Keratinocyte (primary cell): ENCODE data around the gene NFATC2. TPM values are rescaled to one million over a fixed set of nuclear protein-coding genes. Genes with fewer than 3 reads are reported as not detected.

Source experiments
- DNase-seq: peaks from one replicate; pipeline ENCODE4 v3.0.0-alpha.2; 2011; ENCODE audit warnings: low read depth, missing footprints, low spot score
- FAIRE-seq: peaks from 2 replicates; lab custom pipeline; 2011; peaks lifted over from hg19 to GRCh38; lab: Jason Lieb, UNC
- H2AFZ ChIP-seq: 2 replicates; pipeline ENCODE4 v1.6.0; 2012; ENCODE audit warnings: low read length, control low read depth, inconsistent platforms; ENCODE audit not compliant: control insufficient read depth
- H3K27ac ChIP-seq: 2 replicates; pipeline ENCODE4 v1.5.1; 2011; ENCODE audit warnings: low read length; ENCODE audit not compliant: control insufficient read depth, insufficient read depth
- H3K27me3 ChIP-seq: 3 replicates; pipeline ENCODE4 v1.6.0; 2011; ENCODE audit warnings: low read length; ENCODE audit not compliant: control insufficient read depth, insufficient read depth; ENCODE audit errors: extremely low read depth
- H3K36me3 ChIP-seq, 2 experiments: 2 replicates in 1 of 2; 3 replicates in 1 of 2; pipeline ENCODE4 v1.5.1; 2011; ENCODE audit warnings: low read length in 2 of 2, mild to moderate bottlenecking in 1 of 2; ENCODE audit not compliant: control insufficient read depth in 2 of 2, insufficient read depth in 2 of 2; ENCODE audit errors: extremely low read depth in 1 of 2
- H3K4me1 ChIP-seq: 3 replicates; pipeline ENCODE4 v1.5.1; 2011; ENCODE audit warnings: low read length; ENCODE audit not compliant: control insufficient read depth, insufficient read depth; ENCODE audit errors: extremely low read depth
- H3K4me2 ChIP-seq: 3 replicates; pipeline ENCODE4 v1.6.0; 2011; ENCODE audit warnings: low read depth, low read length; ENCODE audit not compliant: control insufficient read depth, insufficient read depth; ENCODE audit errors: extremely low read depth
- H3K4me3 ChIP-seq, 3 experiments: fragments of 200-600 bp in 1 of 3; sonication (generic) in 1 of 3; 2 replicates in 2 of 3; 3 replicates in 1 of 3; pipeline ENCODE4 v1.5.1; 2011 to 2016; ENCODE audit warnings: low read length in 3 of 3, mild to moderate bottlenecking in 3 of 3, control low read depth in 2 of 3, inconsistent platforms in 1 of 3, low read depth in 1 of 3, mixed read lengths in 1 of 3, mixed run types in 1 of 3, moderate library complexity in 1 of 3; ENCODE audit not compliant: control insufficient read depth in 2 of 3, insufficient read depth in 2 of 3; ENCODE audit errors: extremely low read depth in 1 of 3
- H3K79me2 ChIP-seq: 2 replicates; pipeline ENCODE4 v1.6.0; 2012; ENCODE audit warnings: low read length; ENCODE audit not compliant: control insufficient read depth, insufficient read depth
- H3K9ac ChIP-seq: 3 replicates; pipeline ENCODE4 v1.6.0; 2011; ENCODE audit warnings: low read length; ENCODE audit not compliant: control insufficient read depth, insufficient read depth; ENCODE audit errors: extremely low read depth
- H3K9me1 ChIP-seq: 3 replicates; pipeline ENCODE4 v1.6.0; 2011; ENCODE audit warnings: low read length; ENCODE audit not compliant: control insufficient read depth, insufficient read depth; ENCODE audit errors: extremely low read depth
- H3K9me3 ChIP-seq: 2 replicates; pipeline ENCODE4 v1.5.1; 2012; ENCODE audit warnings: low read depth, low read length; ENCODE audit not compliant: control insufficient read depth
- H4K20me1 ChIP-seq: 3 replicates; pipeline ENCODE4 v1.6.0; 2011; ENCODE audit warnings: low read length; ENCODE audit not compliant: control insufficient read depth, insufficient read depth; ENCODE audit errors: extremely low read depth
- EZH2 ChIP-seq: IDR thresholded peaks from one replicate; pipeline ENCODE4 v1.6.1; 2012; ENCODE audit warnings: inconsistent platforms, mild to moderate bottlenecking, low read length, moderate library complexity
- dilution Hi-C: fragments of 300-500 bp; cut with MboI; formaldehyde crosslinking; loops from one replicate; pipeline ENCODE4 v1.7.0; 2020; ENCODE audit warnings: low sequenced_read_pairs; ENCODE audit not compliant: extremely low pct_ligation_motif_present
- polyA plus RNA-seq, 5 experiments: library from polyadenylated mRNA; depleted of rRNA in 3 of 5; stranded (reverse) in 3 of 5; stranded (forward) in 1 of 5; unstranded in 1 of 5; fragments of >200 nt; gene quantifications; 1 replicate in 1 of 5; 2 replicates in 3 of 5; 3 replicates in 1 of 5; pipeline versions ENCODE4 v1.2.1 to v1.2.3, GENCODE V29; 2011 to 2012; ENCODE audit warnings: missing spikeins in 2 of 5, low read depth in 1 of 5, low replicate concordance in 1 of 5
- TF ChIP-seq, protein P1 (sequence below), 3 experiments: IDR thresholded peaks in 1 of 3; conservative IDR thresholded peaks in 1 of 3; optimal IDR thresholded peaks in 1 of 3; 2 replicates in 2 of 3; 3 replicates in 1 of 3; pipeline versions ENCODE3 to v1.5.1; 2011; ENCODE audit warnings: low read length in 3 of 3, mild to moderate bottlenecking in 3 of 3, moderate library complexity in 2 of 3, control low read depth in 1 of 3, inconsistent platforms in 1 of 3; ENCODE audit not compliant: insufficient read depth in 2 of 3; ENCODE audit errors: extremely low read depth in 1 of 3

Gene NFATC2
- polyA plus RNA-seq, 1 donor (not counting 4 experiments of a cell fraction or from before 2014, with no cell fraction given) = 0.05 TPM

DNA sequence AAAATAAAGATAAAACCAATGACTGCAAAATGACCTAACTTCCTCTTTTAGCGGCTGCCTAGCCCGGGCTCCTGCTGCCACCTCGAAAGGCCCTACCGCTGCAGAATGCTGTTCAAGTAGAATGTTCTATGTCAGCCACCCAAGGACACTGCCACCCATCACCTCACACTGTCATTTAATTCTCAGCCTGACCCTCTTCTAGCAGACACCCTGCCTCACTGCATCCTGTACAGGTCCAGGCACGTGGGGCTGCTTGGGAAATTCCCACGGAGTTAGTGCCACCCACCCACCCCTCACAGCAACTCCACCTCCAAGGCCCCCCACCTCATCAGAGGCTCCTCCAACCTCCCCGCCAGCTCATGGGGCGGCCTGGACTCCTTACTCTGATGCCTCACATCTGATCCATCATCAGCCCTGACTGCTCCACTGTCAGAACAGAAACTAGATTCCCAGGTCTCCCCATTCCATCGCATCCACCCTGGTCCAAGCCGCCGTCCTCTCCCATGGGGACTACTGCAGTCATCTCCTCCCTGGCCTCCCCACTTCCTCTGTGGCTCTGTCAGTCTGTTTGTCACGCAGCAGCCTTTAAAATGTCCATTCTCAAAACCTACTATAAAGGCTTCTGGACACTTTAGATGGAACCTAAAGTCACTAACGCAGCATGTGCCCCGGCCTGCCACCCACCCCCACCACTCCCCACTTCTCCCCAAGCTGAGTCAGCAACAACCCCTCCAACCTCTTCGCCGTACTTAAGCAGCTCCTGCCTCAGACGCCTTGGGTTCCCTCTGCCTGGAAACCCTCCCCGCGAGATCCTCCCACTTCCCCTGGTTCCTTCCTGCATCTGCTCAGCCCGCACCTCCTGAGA, 17.0 kb downstream of the NFATC2 start:
- Histone ChIP-seq H3K9me3 (no peaks in the 10 kb centered on the region), H3K36me3 (no peaks in the 10 kb centered on the region), H3K4me3 (no peak overlapping the region), H3K9me1 (no peaks in the 10 kb centered on the region), H2AFZ (no peak overlapping the region), H3K27me3 (no peaks in the 10 kb centered on the region), H3K79me2 (no peaks in the 10 kb centered on the region), H3K9ac (no peak overlapping the region), H3K4me1 (no peaks in the 10 kb centered on the region), H3K27ac (no peak overlapping the region), H3K4me2 (no peak overlapping the region), H4K20me1 (no peaks in the 10 kb centered on the region)
- DNase-seq (no peak), FAIRE-seq (no peak)
- TF ChIP-seq EZH2 = no peak
- TF ChIP-seq, protein P1, sequence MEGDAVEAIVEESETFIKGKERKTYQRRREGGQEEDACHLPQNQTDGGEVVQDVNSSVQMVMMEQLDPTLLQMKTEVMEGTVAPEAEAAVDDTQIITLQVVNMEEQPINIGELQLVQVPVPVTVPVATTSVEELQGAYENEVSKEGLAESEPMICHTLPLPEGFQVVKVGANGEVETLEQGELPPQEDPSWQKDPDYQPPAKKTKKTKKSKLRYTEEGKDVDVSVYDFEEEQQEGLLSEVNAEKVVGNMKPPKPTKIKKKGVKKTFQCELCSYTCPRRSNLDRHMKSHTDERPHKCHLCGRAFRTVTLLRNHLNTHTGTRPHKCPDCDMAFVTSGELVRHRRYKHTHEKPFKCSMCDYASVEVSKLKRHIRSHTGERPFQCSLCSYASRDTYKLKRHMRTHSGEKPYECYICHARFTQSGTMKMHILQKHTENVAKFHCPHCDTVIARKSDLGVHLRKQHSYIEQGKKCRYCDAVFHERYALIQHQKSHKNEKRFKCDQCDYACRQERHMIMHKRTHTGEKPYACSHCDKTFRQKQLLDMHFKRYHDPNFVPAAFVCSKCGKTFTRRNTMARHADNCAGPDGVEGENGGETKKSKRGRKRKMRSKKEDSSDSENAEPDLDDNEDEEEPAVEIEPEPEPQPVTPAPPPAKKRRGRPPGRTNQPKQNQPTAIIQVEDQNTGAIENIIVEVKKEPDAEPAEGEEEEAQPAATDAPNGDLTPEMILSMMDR (optimal IDR thresholded peaks at IDR 0.05 in 1 of 3, IDR thresholded peaks at IDR 0.05 in 1 of 3, conservative IDR thresholded peaks at IDR 0.05 in 1 of 3; ENCODE audit: extremely low read depth in 1 of 3, insufficient read depth in 2 of 3, low read length in 3 of 3) = no peak
- dilution Hi-C loops = no loop called here

DNA sequence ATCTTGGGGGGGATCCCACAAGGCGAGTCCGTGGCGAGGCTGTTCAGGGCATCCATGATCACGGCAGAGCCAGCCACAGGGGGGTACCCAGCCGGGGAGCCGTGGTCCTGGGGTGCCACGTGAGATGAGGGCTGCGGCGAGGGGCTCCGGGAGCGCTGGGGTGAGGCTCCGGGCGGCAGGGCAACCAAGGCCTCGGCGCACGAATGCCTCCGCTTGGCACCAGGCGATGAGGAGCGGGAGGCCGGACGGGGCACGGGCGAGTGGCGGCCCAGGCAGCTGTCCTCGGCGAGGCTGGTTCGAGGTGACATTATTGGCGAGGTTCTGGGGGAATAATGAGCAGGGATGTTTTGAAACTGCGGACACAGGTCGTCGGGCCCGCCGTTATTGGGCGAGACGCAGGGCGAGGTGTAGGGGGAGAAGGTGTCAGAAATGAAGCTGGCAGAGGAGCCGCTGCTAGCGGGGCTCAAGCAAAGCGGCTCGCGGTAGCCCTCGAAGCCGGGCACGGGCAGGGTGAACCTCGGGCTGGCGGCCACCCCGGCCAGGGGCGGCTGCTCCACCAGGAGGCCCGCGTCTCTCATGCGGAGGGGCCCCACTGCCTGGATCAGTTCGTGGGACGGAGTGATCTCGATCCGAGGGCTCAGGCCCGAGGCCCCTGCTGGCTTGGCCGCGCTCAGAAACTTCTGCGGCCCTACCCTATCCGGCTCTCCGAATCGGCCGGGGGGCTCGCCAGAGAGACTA, 19.1 kb downstream of the NFATC2 start:
- no peak for TF ChIP-seq EZH2
- TF ChIP-seq, protein P1 (optimal IDR thresholded peaks at IDR 0.05 in 1 of 3, IDR thresholded peaks at IDR 0.05 in 1 of 3, conservative IDR thresholded peaks at IDR 0.05 in 1 of 3; ENCODE audit: extremely low read depth in 1 of 3, insufficient read depth in 2 of 3, low read length in 3 of 3) = no peak
- no peaks in the 10 kb centered on the region for H3K79me2 ChIP-seq
- H3K4me3 ChIP-seq = no peak overlapping the region
- H3K4me1 ChIP-seq = no peaks in the 10 kb centered on the region
- H3K4me2 ChIP-seq = no peak overlapping the region
- H3K9ac ChIP-seq = no peak overlapping the region
- no peaks in the 10 kb centered on the region for H3K9me3 ChIP-seq
- H4K20me1 ChIP-seq = no peaks in the 10 kb centered on the region
- H2AFZ ChIP-seq = no peak overlapping the region
- H3K36me3 ChIP-seq = no peaks in the 10 kb centered on the region
- FAIRE-seq = no peak
- no peaks in the 10 kb centered on the region for H3K27me3 ChIP-seq
- no peak for DNase-seq
- H3K9me1 ChIP-seq = no peaks in the 10 kb centered on the region
- H3K27ac ChIP-seq = no peak overlapping the region
- dilution Hi-C loops = no loop called here
